ENCODE measurements around the gene RHOBTB3. TPM values are rescaled to one million over a fixed set of nuclear protein-coding genes. Genes with fewer than 3 reads are reported as not detected.

The RHOBTB3 gene
- total RNA-seq, 1 donor from 2014 or later = 73.8 TPM

DNA sequence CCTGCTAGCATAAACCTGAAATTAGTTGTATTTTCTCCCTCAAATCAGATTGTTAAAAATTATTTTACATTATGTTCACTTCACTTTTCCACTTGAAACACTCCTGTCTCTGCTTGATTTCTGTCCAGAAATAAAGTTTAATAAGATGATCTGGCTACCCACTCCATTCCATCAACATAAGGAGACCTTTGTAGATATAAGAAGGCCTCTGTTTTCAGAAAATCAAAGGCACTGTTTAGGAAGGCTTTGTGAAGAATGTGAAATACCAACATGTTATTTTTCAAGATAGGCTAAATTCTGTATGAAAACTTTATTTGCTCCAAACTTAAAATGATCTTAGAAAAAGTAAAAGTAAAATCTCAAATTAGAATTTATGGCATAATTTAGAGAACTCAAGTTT lies 15.1 kb downstream of the RHOBTB3 start:
- Histone ChIP-seq H3K9me3 (ENCODE audit: insufficient read depth, low read depth, low read length) (no peaks in the 10 kb centered on the region), H3K27me3 (ENCODE audit: insufficient read depth, low read length) (no peaks in the 10 kb centered on the region), H3K4me2 (ENCODE audit: low read length) (no peak overlapping the region), H4K20me1 (ENCODE audit: insufficient read depth, low read length) (peaks cover 40% of the 10 kb centered on the region), H3K27ac (ENCODE audit: low read depth, low read length) (no peak overlapping the region), H3K4me3 (ENCODE audit: insufficient read depth, low read depth, low read length) (no peak overlapping the region), H3K4me1 (ENCODE audit: insufficient read depth, low read length) (peaks cover 7% of the 10 kb centered on the region), H3K36me3 (ENCODE audit: insufficient read depth, low read length) (peaks cover 28% of the 10 kb centered on the region), H3K9ac (ENCODE audit: low read length) (no peak overlapping the region), H2AFZ (ENCODE audit: low read depth, low read length) (no peak overlapping the region), H3K79me2 (ENCODE audit: insufficient read depth, low read length) (peaks cover 53% of the 10 kb centered on the region)
- H3K4me3 Mint-ChIP-seq (ENCODE audit: unreplicated experiment) = no peak overlapping the region
- FAIRE-seq (no peak), DNase-seq (ENCODE audit: low read depth) (no peak)
- no peaks in the 10 kb centered on the region for H3K27me3 Mint-ChIP-seq (ENCODE audit: low read depth, unreplicated experiment)
- H3K27ac Mint-ChIP-seq (ENCODE audit: unreplicated experiment) = no peak overlapping the region
- peaks cover 15% of the 10 kb centered on the region for H3K36me3 Mint-ChIP-seq (ENCODE audit: low read depth, unreplicated experiment)
- no peaks in the 10 kb centered on the region for H3K9me3 Mint-ChIP-seq (ENCODE audit: unreplicated experiment)
- TF ChIP-seq EZH2 (IDR thresholded peaks at IDR 0.05; ENCODE audit: insufficient read depth, low read length) = no peak
- H3K4me1 Mint-ChIP-seq (ENCODE audit: low read depth, unreplicated experiment) = peaks cover 3% of the 10 kb centered on the region

- no peak overlapping the region for H2AFZ ChIP-seq (ENCODE audit: low read depth, low read length)
- H3K27ac ChIP-seq (ENCODE audit: low read depth, low read length) = no peak overlapping the region
- H4K20me1 ChIP-seq (ENCODE audit: insufficient read depth, low read length) = peaks cover 38% of the 10 kb centered on the region
- no peaks in the 10 kb centered on the region for H3K9me3 Mint-ChIP-seq (ENCODE audit: unreplicated experiment)
- H3K4me3 Mint-ChIP-seq (ENCODE audit: unreplicated experiment) = no peak overlapping the region
- H3K9ac ChIP-seq (ENCODE audit: low read length) = no peak overlapping the region
- no peak for DNase-seq (ENCODE audit: low read depth)
- H3K4me1 ChIP-seq (ENCODE audit: insufficient read depth, low read length) = peaks cover 7% of the 10 kb centered on the region
- H3K27me3 ChIP-seq (ENCODE audit: insufficient read depth, low read length) = no peaks in the 10 kb centered on the region
- no peak overlapping the region for H3K4me2 ChIP-seq (ENCODE audit: low read length)
- peaks cover 31% of the 10 kb centered on the region for H3K36me3 ChIP-seq (ENCODE audit: insufficient read depth, low read length)
- peaks cover 14% of the 10 kb centered on the region for H3K36me3 Mint-ChIP-seq (ENCODE audit: low read depth, unreplicated experiment)
- H3K79me2 ChIP-seq (ENCODE audit: insufficient read depth, low read length) = peaks cover 51% of the 10 kb centered on the region
- no peaks in the 10 kb centered on the region for H3K27me3 Mint-ChIP-seq (ENCODE audit: low read depth, unreplicated experiment)
- no peaks in the 10 kb centered on the region for H3K9me3 ChIP-seq (ENCODE audit: insufficient read depth, low read depth, low read length)
- H3K4me3 ChIP-seq (ENCODE audit: insufficient read depth, low read depth, low read length) = no peak overlapping the region
- H3K4me1 Mint-ChIP-seq (ENCODE audit: low read depth, unreplicated experiment) = peaks cover 3% of the 10 kb centered on the region
- peak; percentile 13 for FAIRE-seq
- H3K27ac Mint-ChIP-seq (ENCODE audit: unreplicated experiment) = no peak overlapping the region
- TF ChIP-seq, protein P1, sequence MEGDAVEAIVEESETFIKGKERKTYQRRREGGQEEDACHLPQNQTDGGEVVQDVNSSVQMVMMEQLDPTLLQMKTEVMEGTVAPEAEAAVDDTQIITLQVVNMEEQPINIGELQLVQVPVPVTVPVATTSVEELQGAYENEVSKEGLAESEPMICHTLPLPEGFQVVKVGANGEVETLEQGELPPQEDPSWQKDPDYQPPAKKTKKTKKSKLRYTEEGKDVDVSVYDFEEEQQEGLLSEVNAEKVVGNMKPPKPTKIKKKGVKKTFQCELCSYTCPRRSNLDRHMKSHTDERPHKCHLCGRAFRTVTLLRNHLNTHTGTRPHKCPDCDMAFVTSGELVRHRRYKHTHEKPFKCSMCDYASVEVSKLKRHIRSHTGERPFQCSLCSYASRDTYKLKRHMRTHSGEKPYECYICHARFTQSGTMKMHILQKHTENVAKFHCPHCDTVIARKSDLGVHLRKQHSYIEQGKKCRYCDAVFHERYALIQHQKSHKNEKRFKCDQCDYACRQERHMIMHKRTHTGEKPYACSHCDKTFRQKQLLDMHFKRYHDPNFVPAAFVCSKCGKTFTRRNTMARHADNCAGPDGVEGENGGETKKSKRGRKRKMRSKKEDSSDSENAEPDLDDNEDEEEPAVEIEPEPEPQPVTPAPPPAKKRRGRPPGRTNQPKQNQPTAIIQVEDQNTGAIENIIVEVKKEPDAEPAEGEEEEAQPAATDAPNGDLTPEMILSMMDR (IDR thresholded peaks at IDR 0.05; ENCODE audit: insufficient read depth, low read depth, low read length) = no peak
Observed at GRCh38 chr5:95746722-95747679, 15.9 kb downstream of the RHOBTB3 start.

DNA sequence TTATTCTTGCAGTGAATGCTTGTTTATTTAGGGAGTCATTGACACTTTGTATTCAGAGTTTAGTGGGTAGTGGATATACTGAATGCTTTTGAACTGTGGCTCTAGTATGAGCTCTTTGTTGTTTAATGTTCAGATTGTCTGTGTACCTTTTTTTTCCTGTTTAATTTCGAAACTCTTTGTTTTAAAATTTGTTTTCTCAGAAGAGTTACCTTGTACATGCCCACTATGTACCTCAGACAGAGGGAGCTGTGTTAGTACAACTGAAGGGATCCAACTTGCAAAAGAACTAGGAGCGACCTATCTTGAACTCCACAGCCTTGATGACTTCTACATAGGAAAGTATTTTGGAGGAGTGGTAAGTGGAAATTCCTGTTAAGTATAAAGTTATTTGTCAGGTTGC lies 17.0 kb downstream of the RHOBTB3 start:
- Histone ChIP-seq H3K9ac (ENCODE audit: low read length) (no peak overlapping the region), H3K9me3 (ENCODE audit: insufficient read depth, low read depth, low read length) (no peaks in the 10 kb centered on the region), H3K36me3 (ENCODE audit: insufficient read depth, low read length) (peaks cover 38% of the 10 kb centered on the region), H4K20me1 (ENCODE audit: insufficient read depth, low read length) (peaks cover 35% of the 10 kb centered on the region), H3K4me3 (ENCODE audit: insufficient read depth, low read depth, low read length) (no peak overlapping the region), H3K79me2 (ENCODE audit: insufficient read depth, low read length) (peaks cover 46% of the 10 kb centered on the region), H3K27me3 (ENCODE audit: insufficient read depth, low read length) (no peaks in the 10 kb centered on the region), H2AFZ (ENCODE audit: low read depth, low read length) (no peak overlapping the region), H3K4me2 (ENCODE audit: low read length) (no peak overlapping the region), H3K27ac (ENCODE audit: low read depth, low read length) (no peak overlapping the region), H3K4me1 (ENCODE audit: insufficient read depth, low read length) (peaks cover 7% of the 10 kb centered on the region)
- H3K9me3 Mint-ChIP-seq (ENCODE audit: unreplicated experiment) = no peaks in the 10 kb centered on the region
- TF ChIP-seq, protein P1 (IDR thresholded peaks at IDR 0.05; ENCODE audit: insufficient read depth, low read depth, low read length) = no peak
- no peak for TF ChIP-seq EZH2 (IDR thresholded peaks at IDR 0.05; ENCODE audit: insufficient read depth, low read length)
- peaks cover 3% of the 10 kb centered on the region for H3K4me1 Mint-ChIP-seq (ENCODE audit: low read depth, unreplicated experiment)
- FAIRE-seq (no peak), DNase-seq (ENCODE audit: low read depth) (no peak)
- no peak overlapping the region for H3K4me3 Mint-ChIP-seq (ENCODE audit: unreplicated experiment)
- no peak overlapping the region for H3K27ac Mint-ChIP-seq (ENCODE audit: unreplicated experiment)
- no peaks in the 10 kb centered on the region for H3K27me3 Mint-ChIP-seq (ENCODE audit: low read depth, unreplicated experiment)
- peaks cover 20% of the 10 kb centered on the region for H3K36me3 Mint-ChIP-seq (ENCODE audit: low read depth, unreplicated experiment)

Measured in astrocyte (in vitro differentiated cells and primary cell).